Central memory CD8-positive, alpha-beta T cell (primary cell): ENCODE data around the gene NTN1.

Source experiments
- ATAC-seq: fragments of 150-1000 bp; cut with Tn5 transposase; replicated peaks from 2 replicates; pipeline ENCODE4 v1.10.0; 2022; ENCODE audit warnings: mild to moderate bottlenecking, moderate FRiP score, moderate number of reproducible peaks; ENCODE audit not compliant: poor library complexity, severe bottlenecking; ENCODE audit errors: extremely low read depth
- DNase-seq, 2 donors: peaks; one replicate each; pipeline ENCODE4 v3.0.0; 2021; ENCODE audit warnings: low spot score in 2 of 2
- H3K27ac Mint-ChIP-seq: one replicate; pipeline ENCODE4 v1.8.0; 2022; ENCODE audit warnings: low read depth, mild to moderate bottlenecking, moderate library complexity, mixed read lengths
- H3K27me3 Mint-ChIP-seq: one replicate; pipeline ENCODE4 v1.8.0; 2022; ENCODE audit warnings: mixed read lengths
- H3K36me3 Mint-ChIP-seq: one replicate; pipeline ENCODE4 v1.8.0; 2022; ENCODE audit warnings: mild to moderate bottlenecking, moderate library complexity, mixed read lengths; ENCODE audit not compliant: insufficient read depth
- H3K4me1 Mint-ChIP-seq: one replicate; pipeline ENCODE4 v1.8.0; 2022; ENCODE audit warnings: mixed read lengths
- H3K4me3 Mint-ChIP-seq: one replicate; pipeline ENCODE4 v1.8.0; 2022; ENCODE audit warnings: mild to moderate bottlenecking, moderate library complexity, mixed read lengths
- H3K9me3 Mint-ChIP-seq: one replicate; pipeline ENCODE4 v1.8.0; 2022; ENCODE audit warnings: mixed read lengths

NTN1 gene

GRCh38 chr17:9209781-9210370, 188.6 kb downstream of the NTN1 start:
- DNase-seq (no peak), ATAC-seq (no peak)
- Mint-ChIP-seq H3K27ac (no peak overlapping the region), H3K36me3 (no peaks in the 10 kb centered on the region), H3K4me1 (no peaks in the 10 kb centered on the region), H3K4me3 (no peak overlapping the region), H3K27me3 (peaks cover 27% of the 10 kb centered on the region), H3K9me3 (peaks cover under 1% of the 10 kb centered on the region)

DNA sequence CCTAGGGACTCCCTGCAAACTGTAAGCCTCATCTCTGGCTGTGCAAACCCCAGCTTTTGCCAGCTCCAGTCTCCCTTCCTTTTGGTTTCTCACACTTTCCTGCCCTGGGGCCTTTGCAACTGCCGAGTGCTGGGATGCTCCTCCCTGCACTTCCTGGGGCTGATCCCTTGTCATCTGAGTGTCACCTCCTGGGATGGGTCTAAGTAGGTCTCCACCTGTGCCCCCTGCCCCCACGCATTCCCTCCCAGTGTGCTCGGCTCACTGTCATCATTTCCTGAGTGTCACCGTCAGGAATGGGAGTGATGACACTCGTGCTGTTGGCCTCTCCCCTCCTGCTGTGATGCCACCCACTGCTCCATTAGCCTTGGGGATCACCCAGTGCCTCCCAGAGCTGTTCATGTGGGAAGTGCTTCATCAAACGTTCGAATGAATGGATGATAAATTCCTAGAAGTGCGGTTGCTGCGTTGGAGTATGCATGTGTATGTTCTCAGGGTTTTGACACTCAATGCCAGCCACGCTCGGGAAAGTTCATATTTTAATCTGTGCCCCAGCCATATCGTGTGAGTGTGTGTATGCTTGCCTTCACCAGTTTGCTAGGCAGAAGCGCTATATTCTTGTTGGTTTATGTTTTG, 189.9 kb downstream of the NTN1 start:
- H3K27ac Mint-ChIP-seq: no peak overlapping the region
- peaks cover 14% of the 10 kb centered on the region for H3K9me3 Mint-ChIP-seq
- H3K27me3 Mint-ChIP-seq: peaks cover 27% of the 10 kb centered on the region
- H3K36me3 Mint-ChIP-seq: no peaks in the 10 kb centered on the region
- DNase-seq (no peak), ATAC-seq (no peak)
- no peak overlapping the region for H3K4me3 Mint-ChIP-seq
- no peaks in the 10 kb centered on the region for H3K4me1 Mint-ChIP-seq

GRCh38 chr17:9212376-9213302, 191.3 kb downstream of the NTN1 start:
- H3K27me3 Mint-ChIP-seq: peaks cover 15% of the 10 kb centered on the region
- peaks cover 16% of the 10 kb centered on the region for H3K9me3 Mint-ChIP-seq
- ATAC-seq (no peak), DNase-seq (no peak)
- no peak overlapping the region for H3K27ac Mint-ChIP-seq
- no peaks in the 10 kb centered on the region for H3K4me1 Mint-ChIP-seq
- no peak overlapping the region for H3K4me3 Mint-ChIP-seq
- peaks cover 3% of the 10 kb centered on the region for H3K36me3 Mint-ChIP-seq

GRCh38 chr17:9213303-9213640, 192.0 kb downstream of the NTN1 start:
- Mint-ChIP-seq H3K4me1 (no peaks in the 10 kb centered on the region), H3K9me3 (peaks cover 16% of the 10 kb centered on the region), H3K27ac (no peak overlapping the region)

GRCh38 chr17:9215465-9215864, 194.2 kb downstream of the NTN1 start:
- Mint-ChIP-seq H3K4me3 (no peak overlapping the region), H3K27ac (no peak overlapping the region), H3K9me3 (peaks cover 16% of the 10 kb centered on the region), H3K27me3 (peaks cover 23% of the 10 kb centered on the region), H3K4me1 (no peaks in the 10 kb centered on the region), H3K36me3 (peaks cover 3% of the 10 kb centered on the region)
- DNase-seq (no peak), ATAC-seq (no peak)

More at GRCh38 chr17:9213303-9213640, 192.0 kb downstream of the NTN1 start:
- Mint-ChIP-seq H3K36me3 (peaks cover 3% of the 10 kb centered on the region), H3K27me3 (peaks cover 15% of the 10 kb centered on the region), H3K4me3 (no peak overlapping the region)
- ATAC-seq: no peak
- no peak for DNase-seq

- H3K36me3 Mint-ChIP-seq: peaks cover 3% of the 10 kb centered on the region
- peaks cover 35% of the 10 kb centered on the region for H3K27me3 Mint-ChIP-seq
- H3K27ac Mint-ChIP-seq: no peak overlapping the region
- no peaks in the 10 kb centered on the region for H3K4me1 Mint-ChIP-seq
- peaks cover 16% of the 10 kb centered on the region for H3K9me3 Mint-ChIP-seq
- ATAC-seq (no peak), DNase-seq (no peak)
- no peak overlapping the region for H3K4me3 Mint-ChIP-seq
Observed at GRCh38 chr17:9217151-9218056, 196.1 kb downstream of the NTN1 start.

GRCh38 chr17:9218064-9218635, 196.8 kb downstream of the NTN1 start:
- Mint-ChIP-seq H3K4me1 (no peaks in the 10 kb centered on the region), H3K4me3 (no peak overlapping the region), H3K27ac (no peak overlapping the region), H3K9me3 (peaks cover 16% of the 10 kb centered on the region), H3K36me3 (peaks cover 3% of the 10 kb centered on the region), H3K27me3 (peaks cover 36% of the 10 kb centered on the region)
- ATAC-seq: no peak
- DNase-seq: no peak

DNA sequence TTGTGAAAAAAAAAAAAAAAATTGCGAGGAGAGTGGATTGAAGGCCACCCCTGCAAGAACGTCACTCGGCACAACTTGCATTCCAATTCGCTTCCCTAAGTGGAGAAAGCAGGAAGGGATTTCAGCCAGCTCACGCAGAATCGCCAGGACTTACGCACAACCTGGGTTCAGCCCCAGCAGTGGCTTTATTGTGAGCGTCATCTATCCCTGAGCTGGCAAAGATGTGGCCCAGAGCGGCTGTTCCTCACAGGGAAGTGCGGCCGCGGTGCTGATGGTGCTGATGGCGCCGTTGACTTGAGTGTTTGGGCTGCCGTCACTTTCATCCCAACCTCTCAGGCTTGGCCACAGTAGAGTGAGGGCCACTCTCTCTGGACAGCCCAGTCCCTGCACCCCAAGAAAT, 197.6 kb downstream of the NTN1 start:
- H3K36me3 Mint-ChIP-seq: peaks cover 3% of the 10 kb centered on the region
- peaks cover 36% of the 10 kb centered on the region for H3K27me3 Mint-ChIP-seq
- no peak overlapping the region for H3K27ac Mint-ChIP-seq
- no peak for ATAC-seq
- peaks cover 16% of the 10 kb centered on the region for H3K9me3 Mint-ChIP-seq
- no peak overlapping the region for H3K4me3 Mint-ChIP-seq
- DNase-seq: no peak
- H3K4me1 Mint-ChIP-seq: no peaks in the 10 kb centered on the region

- H3K9me3 Mint-ChIP-seq: peaks cover 16% of the 10 kb centered on the region
- H3K27me3 Mint-ChIP-seq: peaks cover 36% of the 10 kb centered on the region
- no peaks in the 10 kb centered on the region for H3K4me1 Mint-ChIP-seq
- H3K36me3 Mint-ChIP-seq: peaks cover 3% of the 10 kb centered on the region
- no peak overlapping the region for H3K4me3 Mint-ChIP-seq
- ATAC-seq (no peak), DNase-seq (no peak)
- no peak overlapping the region for H3K27ac Mint-ChIP-seq
Observed at GRCh38 chr17:9219631-9220397, 198.5 kb downstream of the NTN1 start.

DNA sequence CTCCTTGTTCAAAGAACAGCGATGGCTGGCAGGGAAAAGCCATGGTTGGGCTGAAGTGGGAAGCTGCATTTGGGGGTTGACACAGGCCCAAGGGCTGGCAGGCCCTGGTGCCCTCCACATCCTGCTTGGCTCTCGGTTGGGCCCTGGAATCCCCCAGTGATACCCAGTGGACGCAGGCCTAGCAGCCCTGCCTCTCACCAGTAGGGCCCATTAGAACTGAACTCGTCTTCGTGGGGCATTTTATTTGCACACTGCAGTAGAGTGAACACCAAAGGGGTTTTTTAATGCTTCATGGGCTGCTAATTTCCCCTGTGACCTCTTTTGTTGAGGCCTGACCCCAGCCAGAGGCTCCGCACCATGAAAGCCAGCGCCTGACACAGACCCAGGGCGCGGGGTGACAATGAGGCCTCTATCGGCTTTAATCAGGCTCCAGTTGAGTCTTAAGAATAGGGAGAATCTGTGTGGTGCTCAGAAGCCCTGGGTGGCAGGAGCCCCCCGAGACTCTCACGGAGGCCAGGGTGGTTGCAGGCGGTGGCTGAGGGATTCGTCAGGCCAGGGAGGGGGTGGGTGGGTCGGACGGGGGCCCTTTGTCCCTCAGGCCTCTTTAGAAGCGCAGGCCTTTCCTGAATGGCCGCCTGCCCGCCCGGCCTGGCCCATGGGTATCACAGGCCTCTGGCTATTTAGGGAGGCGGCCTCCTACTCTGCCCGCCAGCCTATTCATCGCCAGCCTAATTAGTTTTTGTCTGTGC, 199.3 kb downstream of the NTN1 start:
- Mint-ChIP-seq H3K27me3 (peaks cover 28% of the 10 kb centered on the region), H3K9me3 (peaks cover 9% of the 10 kb centered on the region), H3K4me1 (no peaks in the 10 kb centered on the region), H3K4me3 (no peak overlapping the region), H3K36me3 (peaks cover 3% of the 10 kb centered on the region), H3K27ac (no peak overlapping the region)
- no peak for DNase-seq
- ATAC-seq: no peak
